Astrocyte (in vitro differentiated cells and primary cell): ENCODE measurements around the gene MKNK2.

Source experiments
- EZH2 ChIP-seq: IDR thresholded peaks from 2 replicates; pipeline ENCODE4 v1.6.1; 2012; ENCODE audit warnings: mild to moderate bottlenecking, low read length, inconsistent platforms; ENCODE audit not compliant: insufficient read depth
- TF ChIP-seq, protein P1 (sequence below): IDR thresholded peaks from 2 replicates; pipeline ENCODE4 v1.5.1; 2011; ENCODE audit warnings: low read depth, mild to moderate bottlenecking, inconsistent platforms, low read length, moderate library complexity; ENCODE audit not compliant: insufficient read depth

GRCh38 chr19:2048104-2048958, 2.7 kb downstream of the MKNK2 start:
- TF ChIP-seq, protein P1, sequence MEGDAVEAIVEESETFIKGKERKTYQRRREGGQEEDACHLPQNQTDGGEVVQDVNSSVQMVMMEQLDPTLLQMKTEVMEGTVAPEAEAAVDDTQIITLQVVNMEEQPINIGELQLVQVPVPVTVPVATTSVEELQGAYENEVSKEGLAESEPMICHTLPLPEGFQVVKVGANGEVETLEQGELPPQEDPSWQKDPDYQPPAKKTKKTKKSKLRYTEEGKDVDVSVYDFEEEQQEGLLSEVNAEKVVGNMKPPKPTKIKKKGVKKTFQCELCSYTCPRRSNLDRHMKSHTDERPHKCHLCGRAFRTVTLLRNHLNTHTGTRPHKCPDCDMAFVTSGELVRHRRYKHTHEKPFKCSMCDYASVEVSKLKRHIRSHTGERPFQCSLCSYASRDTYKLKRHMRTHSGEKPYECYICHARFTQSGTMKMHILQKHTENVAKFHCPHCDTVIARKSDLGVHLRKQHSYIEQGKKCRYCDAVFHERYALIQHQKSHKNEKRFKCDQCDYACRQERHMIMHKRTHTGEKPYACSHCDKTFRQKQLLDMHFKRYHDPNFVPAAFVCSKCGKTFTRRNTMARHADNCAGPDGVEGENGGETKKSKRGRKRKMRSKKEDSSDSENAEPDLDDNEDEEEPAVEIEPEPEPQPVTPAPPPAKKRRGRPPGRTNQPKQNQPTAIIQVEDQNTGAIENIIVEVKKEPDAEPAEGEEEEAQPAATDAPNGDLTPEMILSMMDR = no peak
- TF ChIP-seq EZH2 = no peak
